PC-9 (cell line): ENCODE measurements around the gene SOCS4. TPM values are rescaled to one million over a fixed set of nuclear protein-coding genes. Genes with fewer than 3 reads are reported as not detected.

Experiments
- BruUV-seq: library from RNA; stranded (reverse); fragments of 400-500 nt; replicated peaks from 2 replicates; lab custom pipeline; 2021; lab: Mats Ljungman, UMichigan
- CTCF ChIA-PET: fragments of 300-600 bp; sonication (Branson Sonifier 250); formaldehyde crosslinking; loops from one replicate; lab custom pipeline; 2022; ENCODE audit warnings: antibody characterized with exemption; lab: Charles Lee
- POLR2A ChIA-PET: fragments of 300-600 bp; sonication (Branson Sonifier 250); formaldehyde crosslinking; loops from one replicate; lab custom pipeline; 2022; ENCODE audit warnings: antibody characterized with exemption; ENCODE audit not compliant: unreplicated experiment; lab: Charles Lee
- DNase-seq, 2 experiments: peaks; one replicate each; pipeline versions ENCODE4 v3.0.0 to v3.0.0-alpha.2; 2015 to 2022; ENCODE audit warnings: mixed read lengths in 1 of 2
- H2AFZ ChIP-seq: fragments of 200-600 bp; sonication (generic); 2 replicates; pipeline ENCODE4 v1.8.1; 2017; ENCODE audit warnings: antibody characterized with exemption
- H3F3A ChIP-seq: fragments of 200-600 bp; sonication (generic); 2 replicates; pipeline ENCODE4 v1.8.1; 2017; ENCODE audit warnings: antibody characterized with exemption, mild to moderate bottlenecking, low read depth; ENCODE audit not compliant: insufficient read depth
- H3K27ac ChIP-seq: fragments of 200-600 bp; sonication (generic); 2 replicates; pipeline ENCODE4 v1.6.1; 2016; ENCODE audit warnings: mixed run types
- H3K27me3 ChIP-seq: fragments of 200-600 bp; sonication (generic); 2 replicates; pipeline ENCODE4 v1.6.1; 2016; ENCODE audit warnings: low read depth, mixed run types; ENCODE audit not compliant: insufficient read depth
- H3K36me3 ChIP-seq: fragments of 200-600 bp; sonication (generic); 2 replicates; pipeline ENCODE4 v1.6.1; 2016; ENCODE audit warnings: low read depth, mixed run types
- H3K4me1 ChIP-seq: fragments of 200-600 bp; sonication (generic); replicated peaks from 2 replicates; pipeline ENCODE4 v1.6.1; 2016; ENCODE audit warnings: mixed run types; ENCODE audit not compliant: insufficient read depth
- H3K4me2 ChIP-seq: fragments of 200-600 bp; sonication (generic); 2 replicates; pipeline ENCODE4 v1.6.1; 2017; ENCODE audit warnings: mixed run types
- H3K4me3 ChIP-seq: fragments of 200-600 bp; sonication (generic); 2 replicates; pipeline ENCODE4 v1.6.1; 2016; ENCODE audit warnings: mixed run types
- H3K79me2 ChIP-seq: fragments of 200-600 bp; sonication (generic); 2 replicates; pipeline ENCODE4 v1.6.1; 2017; ENCODE audit warnings: low read depth, mixed run types
- H3K9me2 ChIP-seq: fragments of 200-600 bp; sonication (generic); 2 replicates; pipeline ENCODE4 v1.8.1; 2017; ENCODE audit warnings: mild to moderate bottlenecking; ENCODE audit not compliant: insufficient read depth
- H3K9me3 ChIP-seq: fragments of 200-600 bp; sonication (generic); 2 replicates; pipeline ENCODE4 v1.8.1; 2016; ENCODE audit warnings: low read depth; ENCODE audit not compliant: insufficient read depth
- H4K20me1 ChIP-seq: fragments of 200-600 bp; sonication (generic); 2 replicates; pipeline ENCODE4 v1.8.1; 2017; ENCODE audit not compliant: insufficient read depth
- CTCF ChIP-seq: fragments of 200-600 bp; sonication (generic); conservative IDR thresholded peaks from 2 replicates; pipeline ENCODE4 v1.6.1; 2017; ENCODE audit warnings: mixed run types, antibody characterized with exemption, mild to moderate bottlenecking, moderate library complexity
- EZH2 ChIP-seq: fragments of 200-600 bp; sonication (generic); IDR thresholded peaks from 2 replicates; pipeline ENCODE4 v1.8.0; 2017; ENCODE audit warnings: antibody characterized with exemption, low read depth
- intact Hi-C: fragments of 100-400 bp; cut with micrococcal nuclease; formaldehyde crosslinking; loops from one replicate; pipeline ENCODE4 v1.10.0; 2022; ENCODE audit not compliant: unreplicated experiment
- total RNA-seq: library from RNA; stranded (reverse); gene quantifications from 2 replicates; pipeline ENCODE4 v1.2.3, GENCODE V29; 2021

The SOCS4 gene
- total RNA-seq, 1 experiment from 2014 or later, result 25.3 TPM

GRCh38 chr14:55025948-55026347, 1.1 kb upstream of the SOCS4 start:
- POLR2A ChIA-PET, result interaction anchor here (0.7 kb wide), 1 partner anchor 207 kb away, joined by 5 read pairs; no protein-coding TSS in a partner anchor

GRCh38 chr14:55026441-55026792, 619 bp upstream of the SOCS4 start:
- TF ChIP-seq CTCF, result no peak
- H2AFZ ChIP-seq, result peak overlapping the region; percentile 99
- POLR2A ChIA-PET, result interaction anchor here (0.9 to 1.4 kb wide), 2 partner anchors 25 to 517 kb away, joined by 4 to 6 read pairs; partner anchors contain the start of genes CGRRF1 and MAPK1IP1L
- H3K36me3 ChIP-seq, result 0 out of 2 replicates have a peak, but pooled peaks cover 4% of the 10 kb centered on the region
- no peaks in the 10 kb centered on the region; the same call in 1 of the 2 replicates for H3F3A ChIP-seq
- H4K20me1 ChIP-seq, result peaks cover 9% of the 10 kb centered on the region; the same call in 1 of the 2 replicates
- no peaks in the 10 kb centered on the region for H3K9me3 ChIP-seq
- CTCF ChIA-PET, result interaction anchor here (0.6 to 1.6 kb wide), 2 partner anchors 25 to 478 kb away, joined by 3 to 5 read pairs; partner anchors contain the start of gene MAPK1IP1L
- peak overlapping the region; percentile 45; the same call in 1 of the 2 replicates for H3K27ac ChIP-seq
- H3K79me2 ChIP-seq, result peaks cover 60% of the 10 kb centered on the region
- peak overlapping the region; percentile 80 for H3K4me3 ChIP-seq
- H3K27me3 ChIP-seq, result no peaks in the 10 kb centered on the region
- H3K9me2 ChIP-seq, result no peaks in the 10 kb centered on the region
- no TSS peak for BruUV-seq
- peak in 1 of 2 experiments; percentile 39 for DNase-seq
- intact Hi-C loops, result no loop called here
- H3K4me2 ChIP-seq, result peak overlapping the region; percentile 88
- peaks cover 26% of the 10 kb centered on the region for H3K4me1 ChIP-seq

More at GRCh38 chr14:55025948-55026347, 1.1 kb upstream of the SOCS4 start:
- H4K20me1 ChIP-seq, result peaks cover 9% of the 10 kb centered on the region; the same call in 1 of the 2 replicates
- DNase-seq, result no peak
- H3K4me2 ChIP-seq, result peak overlapping the region; percentile 88
- no peaks in the 10 kb centered on the region for H3K9me2 ChIP-seq
- no peak overlapping the region for H3K27ac ChIP-seq
- BruUV-seq, result TSS peak; percentile 42
- peak overlapping the region; percentile 99 for H2AFZ ChIP-seq
- peaks cover 26% of the 10 kb centered on the region for H3K4me1 ChIP-seq
- no peaks in the 10 kb centered on the region; the same call in 1 of the 2 replicates for H3F3A ChIP-seq
- no peaks in the 10 kb centered on the region for H3K27me3 ChIP-seq
- CTCF ChIA-PET, result interaction anchor here (1.6 kb wide), 1 partner anchor 26 kb away, joined by 5 read pairs; the partner anchor contains the start of gene MAPK1IP1L
- H3K36me3 ChIP-seq, result 0 out of 2 replicates have a peak, but pooled peaks cover 4% of the 10 kb centered on the region
- peak overlapping the region; percentile 80 for H3K4me3 ChIP-seq
- intact Hi-C loops, result no loop called here
- TF ChIP-seq EZH2 (no peak), CTCF (no peak)
- H3K9me3 ChIP-seq, result no peaks in the 10 kb centered on the region
- peaks cover 55% of the 10 kb centered on the region for H3K79me2 ChIP-seq

GRCh38 chr14:55028066-55028465, 1.0 kb downstream of the SOCS4 start:
- TF ChIP-seq EZH2, result no peak
- TF ChIP-seq CTCF, result no peak
- H3K79me2 ChIP-seq, result peaks cover 74% of the 10 kb centered on the region
- no peak for DNase-seq
- 0 out of 2 replicates have a peak overlapping the region, but pooled peaks have one; percentile 40 for H3K27ac ChIP-seq
- H3K27me3 ChIP-seq, result no peaks in the 10 kb centered on the region
- H3K9me3 ChIP-seq, result no peaks in the 10 kb centered on the region
- H4K20me1 ChIP-seq, result peaks cover 9% of the 10 kb centered on the region; the same call in 1 of the 2 replicates
- ChIA-PET POLR2A (interaction anchor here (0.7 kb wide), 1 partner anchor 43 kb away, joined by 11 read pairs; no protein-coding TSS in a partner anchor), CTCF (no interaction called here)
- intact Hi-C loops, result no loop called here
- H3K4me2 ChIP-seq, result peak overlapping the region; percentile 76
- H3K9me2 ChIP-seq, result no peaks in the 10 kb centered on the region
- BruUV-seq, result no TSS peak
- no peak overlapping the region; the same call in 1 of the 2 replicates for H2AFZ ChIP-seq
- no peaks in the 10 kb centered on the region; the same call in 1 of the 2 replicates for H3F3A ChIP-seq
- peak overlapping the region; percentile 80 for H3K4me3 ChIP-seq
- 0 out of 2 replicates have a peak, but pooled peaks cover 11% of the 10 kb centered on the region for H3K36me3 ChIP-seq
- H3K4me1 ChIP-seq, result peaks cover 26% of the 10 kb centered on the region
